HG03575 (cell line): ENCODE data around the gene HLF.

Experiments used
- ATAC-seq: cut with Tn5 transposase; IDR thresholded peaks from one replicate; pipeline ENCODE4 v1.9.1; 2021; ENCODE audit not compliant: unreplicated experiment, insufficient number of reproducible peaks, low FRiP score; ENCODE audit errors: extremely low read depth

Gene HLF

DNA sequence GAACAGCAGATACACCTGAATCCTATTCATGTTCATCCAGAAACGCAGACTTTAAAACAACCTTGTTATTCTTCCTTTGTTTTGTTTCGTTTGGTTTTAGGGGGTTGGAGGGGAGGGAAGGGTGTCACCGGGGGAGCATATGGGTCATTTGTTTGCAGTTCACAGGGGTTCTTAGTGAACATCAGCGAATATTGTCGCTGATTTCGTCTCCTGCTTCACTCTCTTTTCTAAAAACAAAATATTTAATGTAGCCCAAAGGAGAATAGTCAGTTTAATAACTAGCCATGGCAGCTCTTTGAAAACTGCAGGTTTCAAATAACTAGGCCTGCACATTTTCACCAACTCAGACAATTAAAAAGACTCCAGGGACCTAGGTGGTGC is 37.6 kb downstream of the HLF start:
- no peak for ATAC-seq

DNA sequence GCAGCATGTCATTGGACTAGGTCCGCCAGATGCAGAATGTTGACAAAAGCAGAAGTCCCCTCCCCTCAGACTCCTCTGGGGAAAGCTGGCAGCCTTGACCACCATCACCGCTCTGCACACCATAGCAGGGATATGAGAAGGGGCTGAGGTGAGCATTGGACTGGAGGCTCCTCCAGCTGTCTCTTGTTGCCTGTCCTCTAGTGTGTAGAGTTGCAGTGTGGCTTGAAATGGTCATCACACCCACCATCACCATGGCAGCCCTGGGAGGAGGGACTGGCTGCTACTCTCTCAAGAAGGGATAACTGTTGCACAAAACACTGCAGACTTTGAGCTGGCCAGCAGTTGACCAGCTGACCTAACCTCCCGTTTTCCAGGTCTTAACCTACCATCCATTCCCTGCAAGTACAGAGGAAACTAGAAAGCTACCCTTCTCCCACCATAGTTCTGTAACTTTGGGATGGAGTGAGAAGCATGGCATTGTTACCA is 38.3 kb downstream of the HLF start:
- ATAC-seq, result no peak

DNA sequence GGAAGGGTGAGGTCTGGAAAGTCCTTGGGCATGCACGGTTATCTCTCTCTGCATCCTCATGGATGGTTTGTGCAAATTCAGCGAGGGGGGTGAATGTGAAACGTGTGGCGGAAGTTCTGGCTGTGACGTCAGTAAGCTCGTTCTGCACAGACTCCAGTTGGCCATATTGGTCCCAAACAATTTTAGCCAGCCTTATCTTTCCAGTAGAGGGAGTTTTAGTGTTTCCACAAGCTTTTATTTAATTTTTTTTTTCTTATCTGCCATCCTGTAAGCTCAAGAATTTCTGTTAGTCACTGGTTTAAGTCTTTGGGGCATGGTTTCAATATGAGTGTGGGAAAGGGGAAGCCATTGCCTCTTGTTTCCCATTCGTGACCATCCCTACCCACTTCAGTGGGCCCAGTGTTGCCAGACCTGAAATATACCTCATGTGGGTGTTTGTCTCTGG is 39.0 kb downstream of the HLF start:
- no peak for ATAC-seq

DNA sequence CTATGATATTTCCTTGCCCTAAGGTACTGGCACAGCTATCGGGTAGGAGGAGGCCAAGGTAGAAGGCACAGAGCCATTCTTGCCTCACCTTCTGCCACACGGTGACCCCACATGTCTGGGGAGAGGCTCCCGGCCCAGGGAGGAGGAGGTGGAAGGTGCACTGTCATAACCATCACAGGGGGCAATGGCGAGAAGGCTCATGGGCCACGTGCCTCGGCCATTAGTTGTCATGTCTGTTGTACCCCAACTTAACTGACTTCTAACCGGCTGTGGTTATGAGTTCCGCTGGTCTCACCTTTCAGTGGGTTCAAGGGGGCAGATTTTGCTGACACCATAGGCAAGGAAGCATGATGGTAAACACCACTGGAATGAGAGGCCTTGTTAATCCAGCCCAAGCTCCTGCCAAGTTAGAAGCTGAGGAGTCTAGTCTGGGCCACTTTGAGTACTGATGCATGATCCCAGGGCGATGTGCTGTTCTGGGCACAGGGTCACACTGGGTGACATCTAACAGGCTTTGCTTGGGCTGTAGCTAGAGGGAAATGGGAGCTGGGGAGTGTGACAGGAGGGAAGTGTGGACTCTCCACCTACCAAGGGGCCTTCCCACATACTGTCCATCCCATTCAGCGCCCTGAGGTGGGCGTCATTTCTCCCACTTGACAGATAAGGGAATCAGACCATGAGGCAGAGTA is 39.6 kb downstream of the HLF start:
- ATAC-seq, result no peak

DNA sequence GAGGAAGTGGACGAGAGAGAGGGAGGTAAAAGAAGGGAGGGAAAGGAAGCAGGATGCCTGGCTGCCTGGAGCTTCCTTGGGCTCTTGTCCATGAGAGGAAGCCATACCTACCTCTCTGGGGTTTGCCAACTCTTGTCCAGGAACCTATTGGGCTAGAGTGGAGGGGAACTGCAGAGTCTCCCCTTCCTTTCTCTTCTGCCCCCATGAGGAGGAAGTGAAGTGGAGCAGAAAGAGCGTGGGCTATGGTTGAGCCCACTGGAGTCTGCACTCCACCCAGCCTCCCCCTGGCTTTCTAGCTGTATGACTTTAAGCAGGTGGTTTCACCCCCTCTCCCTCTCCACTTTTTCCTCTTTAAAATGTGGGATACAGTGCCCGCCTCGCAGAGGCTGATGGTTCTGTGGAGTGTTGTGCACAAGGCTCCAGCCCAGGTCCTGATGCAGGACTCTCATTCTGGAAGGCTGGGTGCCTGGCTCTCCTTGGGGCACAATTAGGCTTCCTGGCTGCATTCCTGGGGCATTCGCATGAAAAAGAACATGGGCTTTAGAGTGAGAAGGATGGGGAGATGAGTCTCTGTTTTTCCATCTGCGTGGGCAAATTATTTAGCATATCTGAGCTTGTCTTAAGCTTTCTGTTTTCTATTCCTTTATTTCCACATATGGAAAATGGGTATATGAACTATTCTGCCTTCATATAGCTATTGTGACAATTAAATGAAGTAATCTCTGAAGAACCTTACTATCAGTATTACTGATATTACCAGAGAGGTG is 40.7 kb downstream of the HLF start:
- ATAC-seq, result no peak

DNA sequence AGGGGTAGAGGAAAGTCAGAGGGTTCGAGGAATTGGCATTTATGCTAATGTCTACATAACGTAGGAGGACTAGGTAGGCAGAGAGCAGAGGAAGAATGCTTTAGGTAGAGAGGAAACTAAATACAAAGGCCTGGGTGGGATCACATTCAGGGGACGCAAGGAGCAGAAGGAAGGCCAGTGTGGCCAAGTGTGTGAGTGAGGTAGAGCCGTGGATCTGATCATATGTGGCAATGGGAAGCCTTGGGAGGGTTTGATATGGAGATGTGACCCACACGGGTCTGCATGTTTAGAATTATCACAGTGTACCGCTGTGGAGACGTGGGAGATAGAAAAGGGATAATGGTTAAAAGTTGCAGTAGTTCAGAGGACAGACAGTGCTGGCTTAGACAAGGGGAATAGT is 43.1 kb downstream of the HLF start:
- no peak for ATAC-seq

DNA sequence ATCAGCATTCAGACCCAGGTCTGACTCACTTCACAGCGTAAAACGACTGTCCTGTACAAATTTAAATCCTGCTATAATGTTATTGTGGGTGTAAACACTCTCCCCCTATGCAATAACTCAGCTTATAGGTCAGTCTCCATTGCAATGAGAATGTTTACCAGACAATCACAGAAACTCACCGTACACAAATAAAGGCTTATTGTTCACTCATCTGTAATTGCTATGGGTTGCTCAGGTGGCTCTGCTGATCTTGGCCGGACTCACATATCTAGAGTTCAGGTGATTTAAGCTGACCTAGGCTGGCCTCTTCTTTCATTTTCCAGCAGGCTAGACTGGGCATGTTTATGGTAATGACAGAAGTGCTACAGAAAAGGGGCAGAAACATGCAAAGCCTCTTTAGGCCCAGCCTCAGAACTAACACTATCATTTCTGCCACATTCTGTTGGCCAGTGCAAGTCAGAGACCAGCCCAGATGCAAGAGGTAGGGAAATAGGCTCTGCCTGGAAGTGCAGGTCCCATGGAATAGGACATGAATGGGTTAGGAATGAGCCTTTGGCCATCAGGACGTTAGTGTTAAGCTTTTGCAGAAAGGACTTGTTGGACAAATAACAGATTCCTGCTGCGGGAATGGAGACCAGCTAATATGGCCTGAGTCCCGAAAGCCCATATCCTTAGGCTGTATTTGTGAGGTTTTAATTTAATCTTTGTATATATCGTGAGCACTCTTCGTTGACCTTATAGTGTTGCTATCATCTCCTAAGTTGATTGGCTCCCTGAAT is 44.0 kb downstream of the HLF start:
- no peak for ATAC-seq

DNA sequence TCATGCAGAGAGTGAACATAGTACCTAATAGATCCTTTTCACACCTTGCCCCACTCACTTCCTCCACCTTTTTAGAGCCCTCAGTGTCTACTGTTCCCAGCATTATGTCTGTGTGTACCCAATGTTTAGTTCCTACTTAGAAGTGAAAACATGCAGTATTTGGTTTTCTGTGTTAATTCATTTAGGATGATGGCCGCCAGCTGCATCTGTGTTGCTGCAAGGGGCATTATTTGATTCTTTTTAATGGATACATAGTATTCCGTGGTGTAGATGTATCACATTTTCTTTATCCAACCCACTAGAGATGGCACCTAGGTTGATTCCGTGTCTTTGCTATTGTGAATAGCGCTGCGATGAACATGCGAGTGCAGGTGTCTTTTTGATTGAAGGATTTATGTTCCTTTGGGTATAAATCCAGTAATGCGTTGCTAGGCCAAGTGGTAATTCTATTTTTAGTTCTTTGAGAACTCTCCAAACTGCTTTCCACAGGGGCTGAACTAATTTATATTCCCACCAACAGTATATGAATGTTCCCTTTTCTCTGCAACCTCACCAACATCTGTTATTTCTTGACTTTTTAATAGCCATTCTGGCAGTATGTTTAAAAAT is 47.1 kb downstream of the HLF start:
- ATAC-seq, result no peak

DNA sequence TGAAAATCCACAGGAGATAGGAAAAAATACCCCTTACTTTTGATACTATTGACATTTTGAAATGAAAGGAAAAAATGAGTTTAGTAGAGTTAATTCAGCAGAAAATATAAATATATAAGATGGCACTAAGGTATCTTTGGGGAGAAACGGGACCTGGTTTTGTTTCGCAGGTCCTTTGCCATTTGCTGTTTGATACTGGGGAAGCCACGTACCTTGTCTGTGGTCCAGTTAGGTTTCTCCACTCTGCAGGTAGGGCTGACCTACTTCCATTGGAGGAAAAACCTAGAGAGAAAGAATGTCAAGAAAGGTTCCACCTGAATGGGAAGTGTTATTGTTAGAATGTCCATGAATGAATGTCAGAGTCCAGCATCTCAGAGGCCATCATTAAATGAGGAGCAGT is 48.1 kb downstream of the HLF start:
- ATAC-seq, result no peak

DNA sequence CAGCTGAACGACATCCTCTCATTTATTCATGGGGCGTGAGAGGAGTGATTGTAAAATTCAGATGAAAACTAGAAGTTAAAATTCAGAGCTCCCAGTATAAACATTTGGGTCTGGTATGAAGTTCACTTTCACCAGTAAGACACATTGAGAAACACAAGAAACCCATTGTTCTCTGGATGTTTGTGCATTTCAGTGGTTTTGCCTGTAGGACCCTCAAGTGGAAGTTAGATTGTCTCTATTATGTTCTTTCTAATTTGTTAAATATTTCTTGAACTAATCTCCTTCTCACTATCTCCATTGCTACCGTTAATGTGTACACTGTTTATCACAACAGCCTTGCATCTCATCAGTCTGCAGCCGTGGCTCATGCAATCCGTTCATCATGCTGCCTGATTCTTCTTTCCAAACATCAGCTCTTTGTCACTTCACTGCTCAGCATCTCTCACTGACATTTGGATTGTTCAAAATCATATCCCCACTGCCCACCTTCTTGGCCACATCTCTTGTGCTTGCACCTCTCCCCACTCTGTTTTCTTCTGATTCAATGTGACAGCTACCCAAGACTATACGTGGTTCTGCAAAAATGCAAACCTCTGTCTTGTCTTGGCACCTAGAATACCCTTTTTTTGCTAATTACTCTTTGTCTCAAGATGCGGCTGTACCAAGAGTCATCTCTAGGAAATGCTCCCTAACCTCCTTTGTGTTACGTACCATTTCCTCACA is 49.5 kb downstream of the HLF start:
- no peak for ATAC-seq

DNA sequence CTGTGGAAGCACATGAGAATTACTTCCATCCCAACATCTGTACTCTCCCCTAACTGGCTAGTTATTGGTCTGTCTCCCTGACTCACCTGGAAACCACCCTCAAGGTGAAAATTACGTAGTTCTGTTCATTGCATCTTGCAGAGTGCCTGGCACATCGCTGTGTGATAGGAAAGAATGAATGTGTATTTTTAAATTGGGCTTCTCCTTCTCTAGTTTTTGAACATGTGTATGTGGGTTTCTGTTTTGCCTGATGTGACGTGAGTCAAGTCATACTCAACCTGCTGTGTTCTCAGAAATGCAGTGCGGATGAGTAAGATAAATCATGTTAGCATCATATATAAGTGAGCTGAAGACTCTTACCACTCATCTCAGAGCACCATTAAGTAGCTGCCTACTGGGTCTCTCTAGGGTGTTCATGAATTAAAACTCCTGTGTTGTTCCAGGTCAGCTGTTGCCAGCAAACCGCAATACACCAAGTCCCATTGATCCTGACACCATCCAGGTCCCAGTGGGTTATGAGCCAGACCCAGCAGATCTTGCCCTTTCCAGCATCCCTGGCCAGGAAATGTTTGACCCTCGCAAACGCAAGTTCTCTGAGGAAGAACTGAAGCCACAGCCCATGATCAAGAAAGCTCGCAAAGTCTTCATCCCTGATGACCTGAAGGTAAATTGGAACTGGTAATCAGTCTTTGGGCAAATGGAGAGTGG is 50.2 kb downstream of the HLF start:
- no peak for ATAC-seq

DNA sequence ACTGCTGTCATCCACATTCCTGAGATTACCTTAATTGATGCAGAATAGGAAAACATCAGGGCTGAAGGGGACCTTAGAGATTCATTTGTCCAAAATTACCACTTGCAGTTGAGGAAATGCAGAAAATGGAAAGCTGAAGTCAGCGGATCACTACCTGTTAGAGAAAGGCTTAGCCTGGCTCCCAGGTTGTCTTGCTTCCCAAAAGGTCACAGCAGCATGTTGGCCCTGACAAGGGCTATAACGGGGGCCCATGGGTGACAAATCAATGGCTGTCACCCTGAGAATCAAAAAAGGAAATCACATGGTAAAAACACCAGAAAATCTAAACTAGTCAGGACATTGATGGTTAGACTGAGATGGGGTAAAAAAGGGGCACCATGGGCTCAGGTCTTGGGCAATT is 51.7 kb downstream of the HLF start:
- ATAC-seq, result no peak

DNA sequence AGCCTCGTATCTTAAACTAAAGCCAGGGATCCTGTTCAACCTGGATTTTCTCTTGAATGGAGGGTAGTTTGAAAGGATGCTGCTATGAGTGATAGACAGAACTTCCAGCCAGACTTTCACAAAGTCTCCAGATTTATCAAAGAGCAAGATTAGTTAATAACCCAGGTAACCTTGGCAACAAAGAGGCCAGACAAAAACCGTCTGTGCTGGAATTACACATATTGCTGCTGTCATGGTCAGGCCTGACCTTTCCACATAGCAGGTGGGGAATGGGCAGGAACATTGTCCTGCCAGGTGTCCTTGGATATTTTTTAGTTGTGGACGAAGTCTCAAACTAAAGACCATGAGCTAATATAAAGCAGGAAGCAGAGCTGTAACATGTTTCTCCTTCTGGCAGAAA is 52.5 kb downstream of the HLF start:
- no peak for ATAC-seq

DNA sequence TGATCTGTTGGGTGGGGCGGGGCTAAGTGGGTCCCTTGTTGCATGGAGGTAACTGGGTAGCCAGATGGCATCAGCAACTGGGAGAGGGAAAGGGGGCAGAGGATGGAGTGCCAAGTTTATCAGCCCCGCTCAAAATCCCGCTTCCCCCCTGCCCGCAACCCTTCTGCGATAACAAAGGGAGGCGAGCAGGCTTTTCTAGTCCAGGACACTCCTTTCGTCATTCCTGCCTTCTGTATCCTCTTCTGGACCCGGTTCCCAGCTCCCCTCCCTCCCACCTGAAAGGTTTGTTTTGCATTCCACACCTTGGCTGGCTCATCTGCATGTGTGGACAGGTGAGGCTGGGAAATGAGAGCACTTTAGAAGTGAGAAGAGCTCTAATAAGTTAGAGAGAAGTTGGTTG is 53.3 kb downstream of the HLF start:
- ATAC-seq, result no peak

DNA sequence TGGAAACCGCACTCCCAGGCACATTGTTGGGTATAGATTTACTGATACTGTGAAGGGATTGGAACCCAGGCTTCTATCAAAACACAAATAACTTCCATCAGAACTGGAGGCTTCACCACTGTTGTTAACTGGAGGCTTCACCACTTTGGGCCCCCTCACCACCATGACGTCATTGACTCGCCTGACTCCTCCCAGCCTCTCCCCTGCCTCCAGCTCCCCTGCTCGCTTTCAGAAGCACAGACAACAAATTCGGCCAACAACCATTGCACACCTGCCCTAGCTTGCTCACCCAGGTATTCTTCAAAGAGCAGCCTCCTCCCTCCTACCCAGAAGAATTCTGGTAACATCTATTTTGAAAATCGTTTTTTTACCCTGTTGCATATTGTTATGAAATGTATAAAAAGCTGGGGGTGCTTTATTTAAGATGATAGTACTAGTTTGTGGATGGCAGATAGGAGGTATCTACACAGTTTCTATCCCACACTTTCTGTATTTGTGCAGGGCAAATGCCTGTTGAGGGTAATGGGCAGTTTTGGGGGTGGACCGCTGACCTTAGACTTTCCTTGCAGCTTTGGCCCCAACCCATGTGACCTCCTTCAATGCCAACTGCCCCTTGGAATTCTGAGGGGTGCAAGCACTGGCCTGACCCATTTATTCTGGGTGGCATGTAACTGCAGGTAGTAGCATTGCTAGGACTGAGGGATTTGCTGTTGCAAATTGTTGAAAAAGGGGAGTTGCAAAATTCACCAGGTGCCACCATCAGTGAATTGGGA is 54.1 kb downstream of the HLF start:
- no peak for ATAC-seq

DNA sequence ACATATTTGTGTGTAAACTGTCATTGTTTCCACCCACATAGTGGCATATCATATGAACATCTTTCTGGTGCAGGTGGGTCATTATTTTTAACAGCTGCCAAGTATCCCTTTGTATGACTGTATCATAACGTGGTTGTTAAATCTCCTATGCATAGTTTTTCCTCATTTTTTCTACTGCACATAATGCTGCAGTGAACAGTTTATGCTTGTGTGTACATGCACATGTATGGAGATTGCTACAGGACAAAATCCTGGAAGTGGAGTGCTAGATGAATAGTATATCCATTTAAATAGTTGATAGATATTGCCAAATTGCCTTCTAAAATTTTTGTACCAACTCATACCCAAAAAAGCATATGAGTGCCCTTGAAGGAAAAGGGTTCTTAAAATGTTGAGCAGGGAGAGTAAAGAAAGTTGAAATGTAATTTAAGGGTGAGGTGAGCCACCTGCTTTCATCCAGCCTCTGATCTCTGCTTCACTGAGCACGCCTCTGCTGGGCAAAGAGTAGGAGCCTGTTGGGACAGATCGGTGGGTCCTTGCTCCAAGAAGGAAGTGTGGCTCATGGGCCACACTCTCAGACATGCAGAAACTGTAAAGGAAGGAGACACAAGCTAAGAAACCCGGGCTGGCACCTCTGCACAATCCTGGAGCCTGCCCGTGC is 55.3 kb downstream of the HLF start:
- ATAC-seq, result no peak
